IMR-90 (cell line): ENCODE data around the gene FANCG. TPM values are rescaled to one million over a fixed set of nuclear protein-coding genes. Genes with fewer than 3 reads are reported as not detected.
A peak's percentile ranks its signal among the peaks of the same experiment; 100 is the strongest.

Experiments
- ATAC-seq: fragments of 200-7000 bp; cut with Tn5 transposase; 2 replicates; pipeline ENCODE4 v1.9.1; 2020; ENCODE audit warnings: low read depth, mild to moderate bottlenecking, moderate library complexity
- BruUV-seq: library from RNA; stranded (reverse); fragments of 400-500 nt; replicated peaks from 2 replicates; lab custom pipeline; 2021; lab: Mats Ljungman, UMichigan
- CTCF ChIA-PET: fragments of 300-600 bp; formaldehyde crosslinking; extraction: SDS; loops from one replicate; lab custom pipeline; 2021; ENCODE audit warnings: antibody characterized with exemption; lab: Yijun Ruan, JAX
- POLR2A ChIA-PET: fragments of 300-600 bp; sonication (Branson Sonifier 250); formaldehyde crosslinking; loops from one replicate; lab custom pipeline; 2022; ENCODE audit warnings: antibody characterized with exemption; ENCODE audit not compliant: unreplicated experiment; lab: Charles Lee
- DNase-seq: peaks from one replicate; pipeline ENCODE4 v3.0.0; 2013
- H2AFZ ChIP-seq: replicated peaks from 2 replicates; pipeline ENCODE3; 2013; ENCODE audit warnings: low read length, mild to moderate bottlenecking; ENCODE audit not compliant: poor library complexity
- H2AK5ac ChIP-seq: 2 replicates; pipeline ENCODE4 v1.6.1; 2013; ENCODE audit warnings: low read depth, low read length, inconsistent platforms
- H2AK9ac ChIP-seq: replicated peaks from 2 replicates; pipeline ENCODE3; 2013; ENCODE audit warnings: mild to moderate bottlenecking, low read depth, low read length, moderate library complexity; ENCODE audit not compliant: poor library complexity
- H2BK120ac ChIP-seq: 2 replicates; pipeline ENCODE4 v1.6.1; 2013; ENCODE audit warnings: low read depth, low read length, inconsistent platforms
- H2BK15ac ChIP-seq: 3 replicates; pipeline ENCODE4 v1.6.1; 2013; ENCODE audit warnings: low read depth, low read length, inconsistent platforms
- H2BK20ac ChIP-seq: 2 replicates; pipeline ENCODE4 v1.6.1; 2013; ENCODE audit warnings: low read depth, mild to moderate bottlenecking, inconsistent platforms, low read length, moderate library complexity
- H2BK5ac ChIP-seq: 2 replicates; pipeline ENCODE4 v1.6.1; 2013; ENCODE audit warnings: mild to moderate bottlenecking, low read depth, low read length, inconsistent platforms; ENCODE audit not compliant: poor library complexity, severe bottlenecking
- H3K14ac ChIP-seq: replicated peaks from 2 replicates; pipeline ENCODE4 v1.6.1; 2013; ENCODE audit warnings: low read depth, low read length, inconsistent platforms
- H3K18ac ChIP-seq: 2 replicates; pipeline ENCODE4 v1.6.1; 2013; ENCODE audit warnings: low read depth, low read length, control low read depth
- H3K23ac ChIP-seq: 2 replicates; pipeline ENCODE4 v1.6.1; 2013; ENCODE audit warnings: low read depth, low read length, inconsistent platforms
- H3K27ac ChIP-seq: 2 replicates; pipeline ENCODE4 v1.5.1; 2013; ENCODE audit warnings: mild to moderate bottlenecking, control low read depth, low read length; ENCODE audit not compliant: insufficient read depth
- H3K27me3 ChIP-seq: 2 replicates; pipeline ENCODE4 v1.6.1; 2013; ENCODE audit warnings: low read length; ENCODE audit not compliant: control insufficient read depth, insufficient read depth
- H3K36me3 ChIP-seq: 2 replicates; pipeline ENCODE4 v1.6.1; 2013; ENCODE audit warnings: low read length, mixed read lengths; ENCODE audit not compliant: control insufficient read depth, insufficient read depth
- H3K4ac ChIP-seq: 2 replicates; pipeline ENCODE4 v1.6.1; 2013; ENCODE audit warnings: low read depth, low read length, inconsistent platforms
- H3K4me1 ChIP-seq: 2 replicates; pipeline ENCODE4 v1.6.1; 2013; ENCODE audit warnings: low read length, mixed read lengths; ENCODE audit not compliant: control insufficient read depth, insufficient read depth
- H3K4me2 ChIP-seq: 2 replicates; pipeline ENCODE4 v1.6.1; 2013; ENCODE audit warnings: low read depth, mild to moderate bottlenecking, control low read depth, low read length, moderate library complexity
- H3K4me3 ChIP-seq: 2 replicates; pipeline ENCODE4 v1.5.1; 2013; ENCODE audit warnings: low read depth, mild to moderate bottlenecking, control low read depth, low read length, moderate library complexity; ENCODE audit not compliant: insufficient read depth
- H3K56ac ChIP-seq: 2 replicates; pipeline ENCODE4 v1.6.1; 2013; ENCODE audit warnings: low read length, inconsistent platforms; ENCODE audit not compliant: insufficient read depth; ENCODE audit errors: extremely low read depth
- H3K79me1 ChIP-seq, 2 experiments: 2 replicates each; pipeline ENCODE4 v1.6.1; 2013; ENCODE audit warnings: low read length in 2 of 2, inconsistent platforms in 1 of 2, low read depth in 1 of 2
- H3K9ac ChIP-seq: 2 replicates; pipeline ENCODE4 v1.6.1; 2013; ENCODE audit warnings: low read depth, low read length, control low read depth
- H3K9me1 ChIP-seq: 2 replicates; pipeline ENCODE4 v1.6.1; 2013; ENCODE audit warnings: low read length, inconsistent platforms; ENCODE audit not compliant: insufficient read depth
- H3K9me3 ChIP-seq: 2 replicates; pipeline ENCODE4 v1.6.1; 2013; ENCODE audit warnings: low read length; ENCODE audit not compliant: control insufficient read depth, insufficient read depth
- H4K20me1 ChIP-seq: 2 replicates; pipeline ENCODE4 v1.6.1; 2013; ENCODE audit warnings: low read length, inconsistent platforms; ENCODE audit not compliant: insufficient read depth
- H4K5ac ChIP-seq: 2 replicates; pipeline ENCODE4 v1.6.1; 2013; ENCODE audit warnings: mild to moderate bottlenecking, low read depth, low read length, control low read depth
- H4K8ac ChIP-seq, 2 experiments: 2 replicates each; pipeline ENCODE4 v1.6.1; 2013; ENCODE audit warnings: low read depth in 2 of 2, low read length in 2 of 2, control low read depth in 1 of 2, inconsistent platforms in 1 of 2
- H4K91ac ChIP-seq: 2 replicates; pipeline ENCODE4 v1.6.1; 2013; ENCODE audit warnings: low read depth, low read length, inconsistent platforms; ENCODE audit not compliant: insufficient read depth
- BHLHE40 ChIP-seq: fragments of 150-350 bp; IDR thresholded peaks from 2 replicates; pipeline ENCODE4 v1.6.1; 2016; ENCODE audit warnings: mild to moderate bottlenecking, low read depth, low read length
- CEBPB ChIP-seq: IDR thresholded peaks from 2 replicates; pipeline ENCODE4 v1.6.1; 2012; ENCODE audit warnings: low read depth, low read length, improper control_type of control experiment
- CHD1 ChIP-seq: IDR thresholded peaks from 2 replicates; pipeline ENCODE4 v1.6.1; 2012; ENCODE audit warnings: low read depth, low read length, improper control_type of control experiment
- FOS ChIP-seq: fragments of 150-350 bp; IDR thresholded peaks from 2 replicates; pipeline ENCODE4 v1.6.1; 2016; ENCODE audit warnings: low read depth, low read length
- MAFK ChIP-seq: IDR thresholded peaks from 2 replicates; pipeline ENCODE4 v1.6.1; 2012; ENCODE audit warnings: low read depth, low read length, improper control_type of control experiment
- MAZ ChIP-seq: IDR thresholded peaks from 2 replicates; pipeline ENCODE4 v1.6.1; 2012; ENCODE audit warnings: low read depth, mild to moderate bottlenecking, low read length, improper control_type of control experiment, moderate library complexity, borderline replicate concordance
- MXI1 ChIP-seq: IDR thresholded peaks from 2 replicates; pipeline ENCODE4 v1.6.1; 2012; ENCODE audit warnings: low read depth, mild to moderate bottlenecking, low read length, moderate library complexity, borderline replicate concordance
- NFE2L2 ChIP-seq: fragments of 150-350 bp; IDR thresholded peaks from 2 replicates; pipeline ENCODE4 v1.6.1; 2016; ENCODE audit warnings: low read depth, mild to moderate bottlenecking, low read length
- POLR2A ChIP-seq: IDR thresholded peaks from 2 replicates; pipeline ENCODE4 v1.6.1; 2012; ENCODE audit warnings: mild to moderate bottlenecking, low read depth, low read length
- RAD21 ChIP-seq: IDR thresholded peaks from 2 replicates; pipeline ENCODE4 v1.6.1; 2012; ENCODE audit warnings: low read length, improper control_type of control experiment
- RCOR1 ChIP-seq: IDR thresholded peaks from 2 replicates; pipeline ENCODE4 v1.6.1; 2012; ENCODE audit warnings: mild to moderate bottlenecking, low read length, improper control_type of control experiment; ENCODE audit not compliant: insufficient replicate concordance
- RFX5 ChIP-seq: IDR thresholded peaks from 2 replicates; pipeline ENCODE4 v1.8.0; 2012; ENCODE audit warnings: low read depth, mild to moderate bottlenecking, low read length, moderate library complexity
- SMC3 ChIP-seq: fragments of 150-350 bp; IDR thresholded peaks from 2 replicates; pipeline ENCODE4 v1.6.1; 2016; ENCODE audit warnings: low read depth, mild to moderate bottlenecking, antibody characterized with exemption, low read length, moderate library complexity
- WGBS, 2 experiments: methylation state at CpG; one replicate each; pipeline versions ENCODE4 v1.1.5 to v1.1.7; 2013; ENCODE audit warnings: missing lambda C conversion rate in 2 of 2; ENCODE audit not compliant: insufficient read length in 1 of 2; ENCODE audit errors: extremely low coverage in 2 of 2; 5-methylcytosine and 5-hydroxymethylcytosine counted together
- dilution Hi-C: fragments of 300-500 bp; cut with HindIII; formaldehyde crosslinking; loops from one replicate; pipeline ENCODE4 v1.14.3; 2018; ENCODE audit warnings: low sequenced_read_pairs; ENCODE audit not compliant: unreplicated experiment
- in situ Hi-C: fragments of 300-500 bp; cut with MboI; formaldehyde crosslinking; loops from 3 replicates; pipeline ENCODE4 v1.14.3; 2019; ENCODE audit warnings: low sequenced_read_pairs, inconsistent platforms, mixed read lengths
- intact Hi-C: fragments of 100-400 bp; cut with micrococcal nuclease; formaldehyde crosslinking; loops from 2 replicates; pipeline ENCODE4 v1.10.0; 2022
- polyA plus RNA-seq, 3 experiments: library from polyadenylated mRNA; depleted of rRNA; stranded (reverse); fragments of >200 nt; gene quantifications; 2 replicates each; pipeline ENCODE4 v1.2.3, GENCODE V29; 2012; ENCODE audit warnings: low replicate concordance in 1 of 3
- total RNA-seq: library from RNA; depleted of rRNA; stranded (reverse); fragments of >200 nt; gene quantifications from 2 replicates; pipeline ENCODE4 v1.2.3, GENCODE V29; 2012
- TF ChIP-seq, protein P1 (sequence below): fragments of 150-350 bp; IDR thresholded peaks from 2 replicates; pipeline ENCODE4 v1.6.1; 2017; ENCODE audit warnings: mild to moderate bottlenecking, antibody characterized with exemption, low read length, low read depth
- TF ChIP-seq, protein P2 (sequence below): conservative IDR thresholded peaks from 2 replicates; pipeline ENCODE4 v1.5.1; 2012; ENCODE audit warnings: mild to moderate bottlenecking, low read depth, low read length, improper control_type of control experiment
- TF ChIP-seq, protein P3 (sequence below): fragments of 150-350 bp; IDR thresholded peaks from 2 replicates; pipeline ENCODE4 v1.6.1; 2016; ENCODE audit warnings: low read depth, mild to moderate bottlenecking, low read length, moderate library complexity, borderline replicate concordance

The FANCG gene
- total and polyA plus RNA-seq, 2 of the 4 experiments (the other 2 are of a cell fraction), result 16.1 to 19.3 TPM

DNA sequence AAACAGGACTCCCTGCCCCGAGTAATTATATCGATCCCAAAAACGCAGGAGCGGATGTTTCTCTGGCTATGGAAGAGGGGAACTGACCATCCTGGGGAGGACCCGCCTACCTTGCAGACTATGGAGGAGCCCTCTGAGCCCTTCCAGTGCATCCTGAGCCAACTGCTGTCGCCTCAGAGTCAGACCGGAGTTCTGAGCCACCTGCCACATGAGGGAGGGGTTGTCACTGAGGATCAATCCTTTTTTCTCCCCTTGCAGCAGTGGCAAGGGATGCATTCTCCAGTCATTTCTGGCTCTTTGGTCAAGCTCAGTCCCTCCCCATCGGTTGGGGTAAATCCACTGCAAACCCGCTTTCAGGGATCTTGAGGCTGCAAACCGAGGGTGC is 709 bp downstream of the FANCG start:
- in situ Hi-C loops (no loop called here), dilution Hi-C loops (no loop called here), intact Hi-C loops (loop anchor here (10.0 kb wide), 1 partner anchor 314 kb away; no protein-coding TSS in a partner anchor)
- peak overlapping the region; percentile 83; the same call in 1 of the 2 replicates for H3K14ac ChIP-seq
- peak overlapping the region; percentile 78 for H3K4me3 ChIP-seq
- no peak overlapping the region for H3K18ac ChIP-seq
- H2BK15ac ChIP-seq, result no peak overlapping the region
- H3K23ac ChIP-seq, result peak overlapping the region; percentile 89
- peak overlapping the region; percentile 94 for H2AFZ ChIP-seq
- POLR2A ChIA-PET, result interaction anchor here (0.8 to 1.5 kb wide), 4 partner anchors 8 to 35 kb away, joined by 3 to 16 read pairs (median 4); partner anchors contain the start of gene STOML2
- H2AK9ac ChIP-seq, result peak overlapping the region; percentile 4
- peaks cover 10% of the 10 kb centered on the region for H3K9me1 ChIP-seq
- H3K56ac ChIP-seq, result peak overlapping the region; percentile 76; the same call in 1 of the 2 replicates
- no peaks in the 10 kb centered on the region for H3K9me3 ChIP-seq
- H4K8ac ChIP-seq, result peak overlapping the region; percentile 20 to 61; a peak in 1 of 4 replicates
- peak overlapping the region; percentile 70; the same call in 1 of the 2 replicates for H2AK5ac ChIP-seq
- H4K91ac ChIP-seq, result peak overlapping the region; percentile 54
- TF ChIP-seq RCOR1, result no peak
- TF ChIP-seq NFE2L2, result no peak
- TF ChIP-seq CEBPB, result no peak
- no peak for TF ChIP-seq RFX5
- TF ChIP-seq BHLHE40, result no peak
- TF ChIP-seq, protein P1, sequence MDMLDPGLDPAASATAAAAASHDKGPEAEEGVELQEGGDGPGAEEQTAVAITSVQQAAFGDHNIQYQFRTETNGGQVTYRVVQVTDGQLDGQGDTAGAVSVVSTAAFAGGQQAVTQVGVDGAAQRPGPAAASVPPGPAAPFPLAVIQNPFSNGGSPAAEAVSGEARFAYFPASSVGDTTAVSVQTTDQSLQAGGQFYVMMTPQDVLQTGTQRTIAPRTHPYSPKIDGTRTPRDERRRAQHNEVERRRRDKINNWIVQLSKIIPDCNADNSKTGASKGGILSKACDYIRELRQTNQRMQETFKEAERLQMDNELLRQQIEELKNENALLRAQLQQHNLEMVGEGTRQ, result no peak
- no peak for TF ChIP-seq FOS
- TF ChIP-seq, protein P2, sequence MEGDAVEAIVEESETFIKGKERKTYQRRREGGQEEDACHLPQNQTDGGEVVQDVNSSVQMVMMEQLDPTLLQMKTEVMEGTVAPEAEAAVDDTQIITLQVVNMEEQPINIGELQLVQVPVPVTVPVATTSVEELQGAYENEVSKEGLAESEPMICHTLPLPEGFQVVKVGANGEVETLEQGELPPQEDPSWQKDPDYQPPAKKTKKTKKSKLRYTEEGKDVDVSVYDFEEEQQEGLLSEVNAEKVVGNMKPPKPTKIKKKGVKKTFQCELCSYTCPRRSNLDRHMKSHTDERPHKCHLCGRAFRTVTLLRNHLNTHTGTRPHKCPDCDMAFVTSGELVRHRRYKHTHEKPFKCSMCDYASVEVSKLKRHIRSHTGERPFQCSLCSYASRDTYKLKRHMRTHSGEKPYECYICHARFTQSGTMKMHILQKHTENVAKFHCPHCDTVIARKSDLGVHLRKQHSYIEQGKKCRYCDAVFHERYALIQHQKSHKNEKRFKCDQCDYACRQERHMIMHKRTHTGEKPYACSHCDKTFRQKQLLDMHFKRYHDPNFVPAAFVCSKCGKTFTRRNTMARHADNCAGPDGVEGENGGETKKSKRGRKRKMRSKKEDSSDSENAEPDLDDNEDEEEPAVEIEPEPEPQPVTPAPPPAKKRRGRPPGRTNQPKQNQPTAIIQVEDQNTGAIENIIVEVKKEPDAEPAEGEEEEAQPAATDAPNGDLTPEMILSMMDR, result no peak
- TF ChIP-seq, protein P3, sequence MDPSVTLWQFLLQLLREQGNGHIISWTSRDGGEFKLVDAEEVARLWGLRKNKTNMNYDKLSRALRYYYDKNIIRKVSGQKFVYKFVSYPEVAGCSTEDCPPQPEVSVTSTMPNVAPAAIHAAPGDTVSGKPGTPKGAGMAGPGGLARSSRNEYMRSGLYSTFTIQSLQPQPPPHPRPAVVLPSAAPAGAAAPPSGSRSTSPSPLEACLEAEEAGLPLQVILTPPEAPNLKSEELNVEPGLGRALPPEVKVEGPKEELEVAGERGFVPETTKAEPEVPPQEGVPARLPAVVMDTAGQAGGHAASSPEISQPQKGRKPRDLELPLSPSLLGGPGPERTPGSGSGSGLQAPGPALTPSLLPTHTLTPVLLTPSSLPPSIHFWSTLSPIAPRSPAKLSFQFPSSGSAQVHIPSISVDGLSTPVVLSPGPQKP, result no peak
- TF ChIP-seq MXI1, result no peak
- TF ChIP-seq POLR2A, result no peak
- TF ChIP-seq MAFK, result no peak
- TF ChIP-seq RAD21, result no peak
- no peak for TF ChIP-seq CHD1
- TF ChIP-seq MAZ, result no peak
- TF ChIP-seq SMC3, result no peak
- peak overlapping the region; percentile 81 for H3K4ac ChIP-seq
- peaks cover 5% of the 10 kb centered on the region; the same call in 1 of the 2 replicates for H3K4me1 ChIP-seq
- ATAC-seq, result no peak
- H4K5ac ChIP-seq, result no peak overlapping the region
- CTCF ChIA-PET, result no interaction called here
- no peaks in the 10 kb centered on the region; the same call in 1 of the 2 replicates for H3K36me3 ChIP-seq
- BruUV-seq, result no TSS peak
- H2BK120ac ChIP-seq, result no peak overlapping the region
- H3K9ac ChIP-seq, result peak overlapping the region; percentile 85
- no peaks in the 10 kb centered on the region for H4K20me1 ChIP-seq
- H3K27me3 ChIP-seq, result no peaks in the 10 kb centered on the region
- H3K79me1 ChIP-seq, result peaks cover 14 to 39% of the 10 kb centered on the region in 2 experiments; a peak in 3 of 4 replicates
- H2BK20ac ChIP-seq, result no peak overlapping the region
- WGBS, 2 experiments, result 4% methylated on average over 4 of the region's 10 CpGs; no CpG with 5 or more reads in 1 of the 2 experiments
- H2BK5ac ChIP-seq, result no peak overlapping the region
- peak overlapping the region; percentile 98 for H3K4me2 ChIP-seq
- DNase-seq, result no peak
- H3K27ac ChIP-seq, result peak overlapping the region; percentile 60
